Activated T-cell treated with anti-CD3 and anti-CD28 coated beads, Interleukin-2, amount 50 U/mL, for 1 hour (primary cell): ENCODE measurements around the gene PCNA.
"Not testable (repeated sequence)": the region's sequence is repeated elsewhere in the genome, so short reads cannot be mapped to it uniquely, and the experiment has no call there.

Source experiments
- DNase-seq: peaks from one replicate; pipeline ENCODE4 v3.0.0-alpha.2; 2020

PCNA gene

DNA sequence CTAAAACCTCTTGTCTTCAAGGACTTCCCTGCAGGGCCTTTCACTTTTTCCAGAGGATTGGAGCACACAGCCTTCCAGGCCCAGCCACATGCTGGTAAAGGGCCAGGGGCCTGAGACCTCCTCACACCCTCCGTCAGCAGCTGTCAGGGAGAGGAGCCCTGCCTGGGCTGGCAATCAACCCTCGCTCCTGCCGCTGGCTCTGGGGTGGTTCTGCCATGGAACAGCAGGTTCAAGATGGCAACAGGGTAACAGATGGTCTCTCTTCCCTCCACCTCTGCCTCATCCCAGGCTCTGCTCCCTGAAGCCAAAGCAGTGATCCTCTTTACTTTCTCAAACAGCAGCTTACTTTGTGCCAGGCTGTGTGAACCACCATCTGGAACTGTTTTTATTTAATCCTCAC, 23.8 kb downstream of the PCNA start:
- DNase-seq = no peak

DNA sequence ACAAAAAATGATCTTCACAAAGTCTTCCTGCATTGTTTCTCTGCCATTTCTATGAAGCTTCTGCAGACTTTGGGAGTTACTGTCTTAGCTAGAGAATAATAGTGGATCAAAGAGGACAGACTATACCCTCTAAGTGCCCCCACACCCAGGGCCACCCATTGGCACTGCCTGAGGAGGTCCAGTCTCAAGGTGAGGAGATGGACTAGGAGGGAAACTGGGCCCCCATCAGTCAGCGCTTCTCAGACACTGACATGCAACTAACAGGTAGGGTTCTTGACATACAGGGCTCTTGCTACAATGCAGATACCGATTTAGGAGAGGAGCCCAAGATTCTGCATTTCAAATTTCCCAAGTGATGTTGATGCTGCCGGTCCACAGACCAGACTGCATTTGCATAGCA, 24.3 kb downstream of the PCNA start:
- no peak for DNase-seq

DNA sequence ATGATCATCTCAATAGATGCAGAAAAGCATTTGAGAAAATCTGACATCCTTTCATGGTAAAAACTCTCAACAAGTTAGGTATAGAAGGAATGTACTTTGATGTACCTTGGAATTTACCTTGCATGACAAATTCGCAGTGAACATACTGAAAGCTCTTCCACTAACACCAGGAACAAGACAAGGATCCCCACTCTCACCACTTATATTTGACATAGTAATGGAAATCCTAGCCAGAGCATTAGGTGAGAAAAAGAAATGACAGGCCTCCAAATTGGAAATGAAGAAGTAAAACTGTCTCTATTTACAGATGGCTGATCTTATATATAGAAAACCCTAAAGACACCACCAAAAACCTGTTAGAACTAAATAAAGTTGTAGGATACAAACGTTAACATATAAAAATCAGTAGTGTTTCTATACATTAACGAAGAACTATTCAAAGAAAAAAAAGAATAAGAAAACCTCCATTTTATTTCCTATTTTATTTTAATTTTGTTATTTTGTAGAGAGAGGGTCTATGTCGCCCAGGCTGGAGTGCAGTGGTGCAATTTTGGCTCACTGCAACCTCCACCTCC, 26.9 kb downstream of the PCNA start:
- DNase-seq = no peak

DNA sequence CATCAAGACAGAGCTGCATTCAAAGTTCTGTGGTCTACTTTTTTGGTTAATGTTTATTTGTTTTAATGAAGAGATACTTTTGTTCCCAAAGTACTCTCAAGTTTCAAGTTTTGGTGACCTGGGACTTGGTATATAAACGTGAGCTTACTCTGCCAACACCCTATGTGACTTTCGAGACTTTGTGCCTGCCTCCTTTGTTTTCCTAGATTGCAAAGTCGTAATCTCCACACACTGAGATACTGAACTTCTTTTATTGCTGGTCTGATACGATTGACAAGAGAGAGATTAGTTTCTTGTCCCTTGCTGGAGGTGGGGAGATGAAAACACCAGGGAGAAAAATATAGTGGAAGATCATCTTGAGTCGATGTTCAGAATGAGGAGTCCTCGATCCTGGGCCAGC, 27.9 kb downstream of the PCNA start:
- DNase-seq = no peak

DNA sequence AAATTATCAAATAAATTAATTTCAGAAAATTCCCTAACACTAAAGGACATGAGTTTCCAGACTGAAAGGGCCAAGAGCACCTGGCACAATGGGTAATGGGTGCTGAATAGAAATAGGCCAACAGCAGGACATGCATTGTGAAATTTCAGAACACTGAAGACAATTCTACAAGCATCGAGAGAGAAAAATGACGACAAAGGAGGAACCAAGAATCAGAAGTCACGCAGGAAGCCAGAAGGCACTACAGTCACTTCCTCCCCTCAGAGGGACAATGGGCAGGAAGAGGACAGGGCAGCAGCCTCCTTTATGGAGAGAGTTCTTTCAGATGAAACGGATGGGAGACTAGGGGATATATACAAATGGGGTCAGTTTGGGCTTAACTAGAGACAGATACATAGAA, 29.6 kb downstream of the PCNA start:
- DNase-seq = no peak

DNA sequence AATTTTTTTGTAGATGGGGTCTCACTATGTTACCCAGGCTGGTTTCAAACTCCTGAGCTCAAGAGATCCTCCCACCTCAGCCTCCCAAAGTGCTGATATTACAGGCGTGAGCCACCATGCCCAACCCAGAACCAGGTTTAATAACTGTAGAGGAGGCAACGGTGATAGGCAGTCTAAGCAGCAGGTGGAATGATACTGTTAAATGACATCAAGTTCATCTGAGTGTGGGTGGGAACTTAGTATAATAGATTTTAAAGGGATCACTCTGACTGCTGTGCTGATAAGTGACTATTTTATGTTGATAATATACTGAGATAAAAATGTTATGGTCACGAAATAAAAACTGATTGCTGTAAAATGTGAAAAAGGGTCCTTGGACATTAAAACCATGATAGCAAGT, 31.1 kb downstream of the PCNA start:
- no peak for DNase-seq

DNA sequence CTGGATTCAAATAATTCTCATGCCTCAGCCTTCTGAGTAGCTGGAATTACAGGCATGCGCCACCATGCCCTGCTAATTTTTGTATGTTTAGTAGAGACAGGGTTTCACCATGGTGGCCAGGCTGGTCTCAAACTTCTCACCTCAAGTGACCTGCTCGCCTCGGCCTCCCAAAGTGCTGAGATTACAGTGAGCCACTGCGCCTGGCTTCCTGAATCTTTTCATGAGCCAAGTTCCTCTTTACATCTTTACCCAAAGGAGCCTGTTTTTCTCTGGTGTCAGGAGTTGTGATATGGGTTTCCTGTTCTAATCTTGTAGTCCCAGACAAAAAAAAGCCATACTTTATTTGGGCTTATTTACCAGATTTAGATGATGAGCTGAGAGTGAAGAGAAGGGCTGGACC, 34.4 kb downstream of the PCNA start:
- DNase-seq = no peak

DNA sequence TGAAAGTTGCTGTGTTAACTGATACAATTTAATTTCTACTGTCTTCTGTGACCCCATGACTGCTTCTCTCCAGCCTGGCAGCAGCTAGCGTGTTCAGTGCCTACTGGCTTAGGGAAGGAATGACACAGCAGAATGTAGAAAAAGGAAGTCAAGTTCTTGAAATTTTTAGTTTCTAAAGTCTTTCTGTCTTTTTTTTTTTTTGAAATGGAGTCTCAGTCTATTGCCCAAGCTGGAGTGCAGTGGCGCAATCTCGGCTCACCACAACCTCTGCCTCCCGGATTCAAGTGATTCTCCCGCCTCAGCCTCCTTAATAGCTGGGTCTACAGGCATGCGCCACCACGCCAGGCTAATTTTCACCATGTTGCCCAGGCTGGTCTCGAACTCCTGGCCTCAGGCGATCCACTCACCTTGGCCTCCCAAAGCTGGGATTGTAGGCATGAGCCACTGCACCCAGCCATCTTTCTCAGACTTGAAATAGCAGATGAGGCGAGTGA, 39.3 kb downstream of the PCNA start:
- no peak for DNase-seq

DNA sequence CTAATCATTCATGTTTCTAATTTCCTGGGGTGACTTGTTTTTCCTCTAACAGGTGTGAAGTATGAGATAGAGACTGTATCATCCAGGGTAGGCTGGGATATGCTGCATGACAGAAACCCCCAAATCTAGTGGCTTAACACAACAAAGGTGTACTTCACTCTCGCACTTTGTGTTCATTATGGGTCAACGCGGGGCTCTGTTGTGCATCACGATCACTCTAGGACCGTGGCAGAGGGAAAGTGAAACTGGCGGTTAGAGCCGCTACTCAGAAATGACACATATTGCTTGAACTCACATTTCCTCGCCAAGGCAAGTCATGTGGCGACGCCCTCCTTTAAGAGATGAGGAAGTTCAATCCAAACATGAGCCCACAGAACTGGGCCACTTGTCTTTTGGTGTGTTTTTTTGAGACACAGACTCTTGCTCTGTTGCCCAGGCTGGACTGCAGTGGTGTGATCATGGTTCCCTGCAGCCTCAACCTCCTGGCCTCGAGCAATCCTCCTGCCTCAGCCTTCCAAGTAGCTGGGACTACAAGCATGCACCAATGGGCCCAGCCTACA, 41.3 kb downstream of the PCNA start:
- DNase-seq = peak; percentile 64

DNA sequence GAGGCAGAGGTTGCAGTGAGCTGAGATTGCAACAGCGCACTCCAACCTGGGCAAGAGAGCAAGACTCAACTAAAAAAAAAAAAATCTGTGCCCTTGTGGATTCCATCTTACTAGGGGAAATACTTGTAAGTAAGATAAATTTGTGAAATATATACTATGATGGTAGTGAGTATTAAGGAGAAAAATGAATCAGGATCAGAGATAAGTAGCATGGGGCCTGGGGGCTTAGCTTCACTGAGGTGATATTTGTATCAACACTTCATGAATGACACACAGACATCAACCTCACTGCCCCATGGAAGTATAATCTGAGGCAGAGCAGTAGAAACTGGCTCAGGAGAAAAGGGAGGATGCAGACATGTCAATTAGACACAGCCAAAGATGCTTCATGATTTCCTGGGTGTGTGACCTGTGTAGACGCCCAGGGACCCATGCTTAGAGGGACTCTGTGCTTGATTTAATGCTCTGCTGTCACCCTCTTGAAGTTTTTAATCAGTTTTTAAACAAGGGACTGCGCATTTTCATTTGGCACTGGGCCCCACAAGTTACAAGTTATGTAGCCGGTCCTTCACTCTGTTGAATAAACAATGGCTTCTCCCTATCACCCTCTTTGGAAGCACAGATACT, 41.9 kb downstream of the PCNA start:
- DNase-seq = peak; percentile 42

DNA sequence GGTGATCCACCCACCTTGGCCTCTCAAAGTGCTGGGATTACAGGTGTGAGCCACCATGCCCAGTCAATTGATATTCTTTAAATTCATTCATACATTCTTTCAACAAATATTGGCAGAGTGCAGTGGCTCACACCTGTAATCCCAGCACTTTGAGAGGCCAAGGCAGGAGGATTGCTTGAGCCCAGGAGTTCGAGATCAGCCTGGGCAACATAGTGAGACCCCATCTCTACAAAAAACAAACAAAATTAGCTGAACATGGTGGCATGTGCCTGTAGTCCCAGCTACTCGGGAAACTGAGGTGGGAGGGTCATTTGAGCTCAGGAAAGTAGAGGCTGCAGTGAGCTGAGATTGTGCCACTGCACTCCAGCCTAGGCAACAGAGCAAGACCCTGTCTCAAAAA, 42.8 kb downstream of the PCNA start:
- not testable (repeated sequence) for DNase-seq

DNA sequence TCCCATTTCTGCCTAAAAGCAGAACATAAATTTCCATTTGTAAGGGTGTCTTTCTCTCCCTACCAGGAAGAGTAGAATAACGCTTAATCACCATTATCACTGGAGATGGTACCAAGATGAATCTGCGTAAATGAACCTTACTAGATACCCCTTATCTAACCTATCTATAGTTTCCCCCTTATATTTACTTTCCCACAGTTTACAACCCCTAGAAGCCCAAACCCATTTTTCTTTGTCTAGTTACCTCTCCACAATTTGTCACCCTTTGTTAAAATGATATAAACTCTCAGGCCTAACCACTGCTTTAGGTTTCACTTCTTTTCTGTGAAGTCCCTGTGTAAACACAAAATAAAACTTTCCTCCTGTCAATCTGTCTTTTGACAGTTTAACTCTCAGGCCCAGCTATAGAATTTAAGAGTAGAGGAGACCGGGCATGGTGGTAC, 45.5 kb downstream of the PCNA start:
- DNase-seq = no peak

DNA sequence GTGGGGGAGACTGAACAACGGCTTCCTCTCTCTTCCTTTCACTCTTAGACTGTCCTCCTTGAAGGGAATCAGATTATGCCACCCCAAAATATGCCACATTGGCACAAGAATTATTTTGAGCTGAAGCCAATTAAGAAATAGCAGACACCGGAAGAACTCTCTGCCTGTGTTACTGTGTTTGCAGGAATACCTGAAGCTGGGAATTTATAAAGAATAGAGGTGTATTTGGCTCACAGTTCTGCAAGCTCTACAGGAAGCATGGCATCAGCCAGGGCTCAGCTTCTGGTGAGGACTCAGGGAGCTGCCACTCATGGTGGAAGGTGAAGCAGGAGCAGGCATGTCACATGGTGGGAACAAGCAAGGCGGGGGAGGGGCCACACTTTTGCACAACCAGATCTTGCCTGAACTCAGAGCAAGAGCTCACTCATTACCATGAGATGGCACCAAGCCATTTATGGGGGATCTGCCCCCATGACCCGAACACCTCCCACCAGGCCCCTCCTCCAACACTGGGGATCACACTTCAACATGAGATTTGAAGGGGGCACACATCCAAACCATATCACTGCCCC, 46.0 kb downstream of the PCNA start:
- no peak for DNase-seq

DNA sequence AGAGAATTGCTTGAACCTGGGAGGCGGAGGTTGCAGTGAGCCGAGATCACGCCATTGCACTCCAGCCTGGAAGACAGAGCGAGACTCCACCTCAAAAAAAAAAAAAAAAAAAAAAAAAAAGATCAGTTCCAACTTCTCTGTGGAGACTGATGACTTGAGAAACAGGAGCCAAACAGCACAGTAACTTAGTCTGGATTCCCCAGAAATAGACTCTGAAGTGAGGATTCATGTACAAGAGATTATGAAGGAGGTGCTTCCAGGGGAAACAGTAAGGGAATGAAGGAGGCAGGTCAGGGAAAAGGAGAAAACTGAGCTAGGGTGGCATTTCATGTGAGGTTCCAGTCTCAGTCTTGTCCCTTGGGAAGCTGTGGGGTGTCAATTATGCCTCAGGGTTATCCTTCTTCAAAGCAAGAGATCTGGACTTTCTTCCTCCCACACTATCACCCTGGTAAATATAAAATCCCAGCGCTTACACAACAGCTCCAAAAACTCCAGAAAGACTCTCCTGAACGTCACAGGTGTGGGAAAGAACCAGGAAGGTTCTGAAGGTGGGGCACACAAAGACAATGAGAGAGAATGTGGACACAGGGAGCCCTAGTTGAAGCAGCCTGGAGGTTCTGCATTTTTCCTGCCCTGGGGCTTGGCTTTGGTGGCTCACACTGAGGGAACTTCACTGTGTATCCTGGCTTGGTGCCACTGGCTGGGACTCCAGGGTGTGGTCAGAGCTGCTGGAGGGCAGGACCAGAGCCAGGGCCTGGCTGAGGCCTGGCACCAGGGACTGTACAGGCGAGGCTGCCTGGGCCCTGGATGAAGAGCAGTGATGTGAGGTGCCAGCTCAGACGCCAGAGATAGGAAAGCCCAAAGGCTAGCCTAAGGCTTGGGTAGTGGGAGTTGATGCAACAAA, 46.8 kb downstream of the PCNA start:
- no peak for DNase-seq

DNA sequence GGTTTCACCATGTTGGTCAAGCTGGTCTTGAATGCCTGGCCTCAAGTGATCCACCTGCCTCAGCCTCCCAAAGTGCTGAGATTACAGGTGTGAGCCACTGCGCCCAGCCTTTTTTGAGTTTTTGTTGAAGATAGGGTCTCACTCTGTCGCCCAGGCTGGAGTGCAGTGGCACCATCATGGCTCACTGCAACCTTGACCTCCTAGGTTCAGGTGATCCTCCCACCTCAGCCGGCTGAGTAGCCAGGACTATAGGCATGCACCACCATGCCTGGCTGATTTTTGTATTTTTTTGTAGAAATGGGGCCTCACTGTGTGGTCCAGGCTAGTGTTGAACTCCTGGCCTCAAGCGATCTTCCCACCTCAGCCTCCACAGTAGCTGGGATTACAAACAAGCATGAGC, 47.8 kb downstream of the PCNA start:
- not testable (repeated sequence) for DNase-seq

DNA sequence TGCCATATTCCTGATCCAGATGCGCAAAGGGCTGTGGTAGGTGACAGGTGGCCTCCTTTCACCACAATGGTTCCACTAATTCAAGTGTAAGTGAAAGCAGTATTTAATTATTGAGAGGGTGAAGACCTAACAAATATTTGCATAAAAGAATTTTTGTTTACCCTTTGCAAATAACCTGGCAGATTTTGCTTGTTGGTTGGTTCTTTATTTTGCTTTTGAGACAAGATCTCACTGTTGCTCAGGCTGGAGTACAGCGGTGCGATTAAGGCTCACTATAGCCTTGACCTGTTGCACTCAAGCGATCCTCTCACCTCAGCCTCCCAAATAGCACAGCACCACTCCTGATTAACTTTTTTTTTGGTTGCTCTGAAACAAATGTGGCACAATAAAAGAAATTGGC, 49.2 kb downstream of the PCNA start:
- no peak for DNase-seq

DNA sequence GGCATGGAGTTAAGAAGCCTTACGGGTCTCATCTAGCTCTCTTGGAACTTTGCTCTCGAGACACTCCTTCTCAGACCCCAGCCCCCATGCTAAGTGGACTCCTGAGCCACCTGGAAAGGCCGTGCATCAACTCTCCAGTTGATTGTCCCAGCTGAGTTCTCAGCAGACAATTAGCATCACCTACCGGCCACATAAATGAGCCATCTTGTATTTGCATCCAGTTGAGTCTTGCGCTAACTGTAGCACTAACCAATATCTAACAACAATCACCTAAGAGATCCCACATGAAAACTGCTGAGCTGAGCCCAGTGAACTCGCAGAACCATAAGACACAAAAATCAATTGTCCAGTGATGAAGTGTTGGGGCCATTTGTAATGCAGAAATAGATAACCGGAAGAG, 49.7 kb downstream of the PCNA start:
- no peak for DNase-seq

DNA sequence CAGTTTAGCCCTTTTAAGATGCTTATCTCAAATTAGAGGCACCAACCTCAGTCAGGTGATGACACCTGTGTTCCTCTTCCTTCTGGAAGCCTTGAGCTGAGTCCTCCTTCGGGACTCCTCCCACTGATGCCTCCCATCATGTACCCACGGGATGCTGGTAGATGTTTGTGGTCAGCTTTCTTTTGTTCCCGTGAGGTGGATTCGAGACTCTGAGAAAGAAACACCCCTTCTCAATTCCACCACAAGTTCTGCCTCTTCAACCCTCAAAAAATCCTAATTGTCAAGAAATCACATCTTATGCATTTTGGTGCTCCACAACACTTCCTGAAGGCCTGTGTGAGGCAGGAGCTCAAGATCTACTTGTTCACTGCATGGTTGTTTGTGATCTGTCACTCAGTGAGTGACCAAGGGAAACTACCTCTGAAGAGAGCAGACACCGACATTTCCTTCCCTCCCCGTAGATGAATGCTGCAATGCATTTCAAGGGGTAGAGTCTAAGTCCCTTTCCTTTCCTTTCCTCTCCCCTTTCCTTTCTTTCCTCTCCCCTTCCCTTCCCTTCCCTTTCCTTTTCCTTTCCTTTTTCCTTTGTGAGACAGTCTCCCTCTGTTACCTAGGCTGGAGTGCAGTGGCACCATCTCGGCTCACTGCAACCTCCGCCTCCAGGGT, 50.5 kb downstream of the PCNA start:
- no peak for DNase-seq

DNA sequence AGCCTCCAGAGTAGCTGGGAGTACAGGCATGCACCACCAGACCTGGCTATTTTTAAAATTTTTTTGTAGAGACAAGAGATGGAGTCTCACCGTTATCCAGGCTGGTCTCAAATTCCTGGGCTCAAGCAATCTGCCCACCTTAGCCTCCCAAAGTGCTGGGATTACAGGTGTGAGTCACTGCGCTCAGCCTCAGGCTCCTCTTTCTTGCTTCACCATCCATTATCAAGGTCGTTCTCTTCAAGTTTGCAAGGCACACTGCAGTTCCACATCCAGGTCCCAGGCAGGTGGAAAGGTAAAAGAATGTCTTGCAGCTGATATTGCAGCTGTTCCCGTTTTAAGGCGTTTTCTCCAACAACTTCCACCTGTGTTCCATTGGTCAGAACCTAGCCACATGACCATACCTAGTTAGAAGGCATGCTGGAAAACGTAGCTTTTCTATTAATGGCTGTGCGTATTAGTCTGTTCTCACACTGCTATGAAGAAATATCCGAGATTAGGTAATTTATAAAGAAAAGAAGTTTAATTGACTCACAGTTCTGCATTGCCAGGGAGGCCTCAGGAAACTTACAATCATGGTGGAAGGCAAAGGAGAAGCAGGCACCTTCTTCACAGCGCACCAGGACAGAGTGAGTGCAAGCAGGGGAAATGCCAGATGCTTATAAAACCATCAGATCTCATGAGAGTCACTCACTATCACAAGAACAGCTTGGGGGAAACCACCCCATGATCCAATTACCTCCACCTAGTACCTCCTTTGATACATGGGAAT, 51.7 kb downstream of the PCNA start:
- no peak for DNase-seq

DNA sequence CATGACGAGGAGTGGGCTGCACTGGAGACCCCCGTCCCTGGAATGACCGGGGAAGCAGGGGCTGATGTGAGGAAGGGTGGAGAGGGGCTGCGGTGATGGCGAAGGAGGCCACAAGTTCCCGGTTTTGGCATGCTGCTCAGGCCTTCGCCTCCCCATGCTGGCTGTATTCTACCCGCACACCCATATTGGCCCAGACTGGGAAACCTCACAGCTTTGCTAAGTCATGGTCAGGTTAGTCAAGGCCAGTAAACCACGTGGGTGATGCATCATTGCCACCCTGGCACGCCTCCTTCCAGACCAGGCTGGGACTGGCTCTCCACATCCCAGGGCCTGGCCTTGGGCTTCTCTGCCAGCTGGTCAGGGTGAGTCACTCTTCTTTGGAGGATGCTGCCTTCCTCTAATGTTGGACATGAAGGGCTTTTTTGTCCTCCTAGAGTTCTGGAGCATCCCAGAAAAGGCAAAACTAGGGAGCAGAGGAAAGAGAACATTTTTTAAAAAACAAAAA, 53.8 kb downstream of the PCNA start:
- no peak for DNase-seq

DNA sequence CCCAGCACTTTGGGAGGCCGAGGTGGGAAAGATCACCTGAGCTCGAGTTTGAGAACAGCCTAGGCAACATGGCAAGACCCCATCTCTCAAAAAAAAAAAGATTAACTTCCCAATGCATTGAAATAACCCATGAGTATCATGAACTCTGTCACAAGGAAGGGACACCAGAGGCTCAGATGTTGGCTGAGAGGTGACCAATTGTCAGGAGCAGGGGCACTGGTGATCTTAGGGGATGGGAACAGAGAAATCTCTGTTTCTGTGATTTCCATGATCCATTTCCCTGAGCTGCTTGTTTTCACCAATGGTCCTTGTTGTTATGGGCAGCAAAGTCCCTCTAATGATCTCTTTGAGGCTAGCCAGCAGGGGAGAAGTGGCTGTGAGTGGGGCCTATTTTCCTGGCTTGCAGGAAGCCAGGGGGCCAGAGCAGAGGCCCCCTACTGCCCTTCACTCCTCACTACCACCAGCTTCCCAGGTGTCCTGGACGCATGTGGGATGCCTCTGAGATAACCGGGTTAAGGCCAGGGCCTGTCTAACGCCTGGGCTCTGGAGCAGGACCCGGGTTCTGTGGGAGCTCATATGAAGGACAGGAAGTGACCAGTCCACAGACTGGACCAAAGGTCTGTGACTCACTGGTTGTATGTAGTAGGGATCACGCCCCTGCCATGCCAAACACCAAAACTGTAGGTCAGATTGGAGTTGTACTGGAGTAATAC, 54.4 kb downstream of the PCNA start:
- DNase-seq = no peak
